ENCODE measurements around the gene ITGBL1.

ITGBL1 gene

DNA sequence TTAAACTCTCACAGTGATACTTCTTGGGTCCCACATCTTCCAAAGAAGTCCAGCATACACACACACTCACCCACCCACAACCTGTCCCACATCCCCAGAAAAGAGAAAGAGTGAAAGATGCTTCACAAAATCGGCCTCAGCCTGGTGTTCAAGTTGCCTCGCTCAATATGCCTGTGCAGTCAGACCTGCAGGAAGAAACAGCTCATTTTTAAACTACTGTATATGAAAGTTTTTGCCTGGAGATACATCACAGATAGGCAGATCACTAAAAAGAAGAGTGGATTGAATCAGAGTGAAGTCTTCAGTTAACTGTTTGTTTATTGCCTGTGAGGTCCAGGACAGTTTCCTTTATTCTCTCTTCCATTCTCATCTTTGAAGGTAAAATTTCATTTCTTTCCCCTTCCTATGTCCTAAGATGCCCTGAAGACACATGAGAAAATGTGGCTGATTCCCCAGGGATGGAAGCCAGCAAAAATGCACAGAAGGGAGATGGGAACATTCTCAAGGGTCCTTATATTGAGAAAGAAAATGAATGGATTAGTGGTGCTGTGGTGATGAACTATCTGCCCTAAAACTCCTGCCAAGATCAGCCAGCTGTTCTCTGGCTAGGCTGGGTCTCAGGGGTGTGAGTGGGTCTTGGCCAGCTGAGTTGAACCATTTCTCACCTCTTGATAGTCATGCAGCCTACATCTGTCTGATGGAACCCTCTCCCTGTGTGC lies 259.0 kb downstream of the ITGBL1 start:
- in situ Hi-C loops (cut with HindIII; ENCODE audit: low pct_unique_long_range_greater_than_20kb, low sequenced_read_pairs): no loop called here
- TF ChIP-seq JUND (IDR thresholded peaks at IDR 0.05; ENCODE audit: low read depth): no peak
- no peak for DNase-seq (ENCODE audit: low read depth in 1 of 2, low spot score in 1 of 2)

DNA sequence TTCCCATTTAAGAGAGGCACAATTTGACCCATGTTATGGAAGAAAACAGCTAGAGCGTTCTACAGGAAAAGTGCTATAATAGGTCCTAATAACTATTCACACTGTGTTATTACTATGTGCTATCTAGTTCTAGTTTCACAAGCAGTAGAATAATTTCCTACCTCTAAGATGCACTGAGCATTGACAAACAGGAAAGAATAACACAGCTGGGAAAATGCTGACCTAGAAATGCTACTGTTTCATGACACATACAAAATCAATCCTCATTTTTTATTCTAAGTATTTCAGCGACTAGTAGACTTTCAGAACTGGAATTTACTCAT lies 259.5 kb downstream of the ITGBL1 start:
- in situ Hi-C loops (cut with HindIII; ENCODE audit: low pct_unique_long_range_greater_than_20kb, low sequenced_read_pairs): no loop called here
- DNase-seq (ENCODE audit: low read depth in 1 of 2, low spot score in 1 of 2): no peak
- TF ChIP-seq JUND (IDR thresholded peaks at IDR 0.05; ENCODE audit: low read depth): no peak

DNA sequence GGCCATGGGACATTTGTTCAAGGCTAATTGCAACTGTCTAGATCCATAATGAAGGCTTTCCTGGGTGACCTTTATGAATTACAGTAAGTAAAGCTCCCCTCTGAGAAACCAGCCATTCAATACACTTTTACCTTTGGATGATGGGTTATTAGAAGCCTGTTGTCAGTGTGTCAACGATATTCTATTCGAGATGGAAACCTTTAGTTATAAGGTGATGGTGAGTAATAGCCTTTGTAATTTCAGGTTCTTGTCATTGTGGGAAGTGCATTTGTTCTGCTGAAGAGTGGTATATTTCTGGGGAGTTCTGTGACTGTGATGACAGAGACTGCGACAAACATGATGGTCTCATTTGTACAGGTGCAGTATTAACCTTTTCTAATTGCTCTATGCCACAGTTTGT lies 261.7 kb downstream of the ITGBL1 start:
- in situ Hi-C loops (cut with HindIII; ENCODE audit: low pct_unique_long_range_greater_than_20kb, low sequenced_read_pairs): no loop called here
- TF ChIP-seq JUND (IDR thresholded peaks at IDR 0.05; ENCODE audit: low read depth): no peak
- no peak for DNase-seq (ENCODE audit: low read depth in 1 of 2, low spot score in 1 of 2)

DNA sequence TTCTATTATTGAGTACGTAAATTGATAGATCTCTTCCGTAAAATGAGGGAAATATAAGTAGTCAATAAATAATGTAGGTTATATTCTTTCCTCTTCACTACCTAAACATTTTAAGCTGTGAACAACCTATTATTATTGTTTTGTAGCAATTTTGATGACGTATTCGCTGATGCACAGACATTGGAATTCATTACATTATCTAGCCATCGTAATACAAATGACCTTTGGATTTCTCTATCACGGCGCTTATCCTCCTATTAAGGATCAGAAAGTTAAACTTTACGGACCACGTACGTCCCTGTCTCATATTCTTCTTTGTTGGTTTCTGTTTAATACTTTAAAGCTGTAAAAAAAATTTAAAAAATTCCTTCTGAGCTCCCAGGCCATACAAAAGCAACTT lies 264.9 kb downstream of the ITGBL1 start:
- in situ Hi-C loops (cut with HindIII; ENCODE audit: low pct_unique_long_range_greater_than_20kb, low sequenced_read_pairs): no loop called here
- no peak for TF ChIP-seq JUND (IDR thresholded peaks at IDR 0.05; ENCODE audit: low read depth)
- no peak for DNase-seq (ENCODE audit: low read depth in 1 of 2, low spot score in 1 of 2)

DNA sequence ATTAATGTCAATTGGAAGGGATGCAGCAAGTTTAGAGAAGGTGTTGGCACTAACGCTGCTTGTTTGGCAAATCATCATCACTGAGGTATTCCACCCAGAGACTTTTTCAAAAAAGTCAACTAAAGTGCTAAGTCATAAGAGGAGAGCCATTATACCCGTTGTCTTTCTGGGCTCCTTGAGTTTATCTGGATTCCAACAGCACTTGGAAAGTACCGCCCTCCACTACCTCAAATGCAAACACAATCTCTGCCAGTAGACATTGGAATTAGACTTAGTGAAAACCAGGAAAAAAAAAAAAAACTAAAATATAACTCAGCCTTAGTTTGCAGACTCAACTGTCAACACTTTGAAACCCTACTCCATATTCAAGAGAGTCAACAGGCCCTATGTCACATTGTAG lies 266.0 kb downstream of the ITGBL1 start:
- DNase-seq (ENCODE audit: low read depth in 1 of 2, low spot score in 1 of 2): no peak
- no peak for TF ChIP-seq JUND (IDR thresholded peaks at IDR 0.05; ENCODE audit: low read depth)
- in situ Hi-C loops (cut with HindIII; ENCODE audit: low pct_unique_long_range_greater_than_20kb, low sequenced_read_pairs): no loop called here

DNA sequence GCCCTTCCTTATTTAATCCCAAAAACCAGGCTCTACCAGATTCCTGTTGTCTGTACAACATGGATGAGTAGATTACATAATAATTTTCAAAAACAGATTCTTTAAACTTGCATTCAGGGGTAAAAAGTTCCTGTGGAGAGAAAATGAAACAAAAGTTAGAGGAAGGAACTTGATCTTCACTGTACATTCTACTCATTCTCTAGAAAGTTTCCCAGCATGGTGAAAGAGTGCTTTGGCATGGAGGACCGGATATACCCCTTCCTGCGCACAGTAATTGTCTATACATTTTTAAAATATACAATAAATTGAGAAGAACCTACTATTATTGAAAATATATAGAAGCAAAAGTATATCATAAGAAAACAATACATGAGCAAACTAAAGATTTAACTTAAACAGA lies 274.2 kb downstream of the ITGBL1 start:
- in situ Hi-C loops (cut with HindIII; ENCODE audit: low pct_unique_long_range_greater_than_20kb, low sequenced_read_pairs): no loop called here
- DNase-seq (ENCODE audit: low read depth in 1 of 2, low spot score in 1 of 2): no peak
- TF ChIP-seq JUND (IDR thresholded peaks at IDR 0.05; ENCODE audit: low read depth): no peak

DNA sequence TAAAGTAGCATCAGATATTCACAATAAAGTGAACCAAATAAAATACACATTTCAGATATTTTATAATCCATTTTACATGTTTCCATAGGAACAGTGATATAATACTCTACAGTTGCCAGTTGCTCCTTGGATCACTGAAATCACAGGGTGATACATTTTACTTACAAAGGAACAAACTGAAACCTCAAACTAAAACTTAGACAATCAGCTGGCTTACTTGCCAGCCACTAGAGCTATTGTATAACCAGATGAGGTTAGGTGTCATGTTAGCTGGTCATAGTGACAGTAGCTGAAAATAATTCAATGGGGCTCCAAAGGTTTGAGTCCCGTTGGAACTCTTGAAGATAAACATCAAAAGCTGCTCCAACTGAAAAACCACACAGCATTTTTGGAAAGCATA lies 274.6 kb downstream of the ITGBL1 start:
- TF ChIP-seq JUND (IDR thresholded peaks at IDR 0.05; ENCODE audit: low read depth): no peak
- in situ Hi-C loops (cut with HindIII; ENCODE audit: low pct_unique_long_range_greater_than_20kb, low sequenced_read_pairs): no loop called here
- no peak for DNase-seq (ENCODE audit: low read depth in 1 of 2, low spot score in 1 of 2)

DNA sequence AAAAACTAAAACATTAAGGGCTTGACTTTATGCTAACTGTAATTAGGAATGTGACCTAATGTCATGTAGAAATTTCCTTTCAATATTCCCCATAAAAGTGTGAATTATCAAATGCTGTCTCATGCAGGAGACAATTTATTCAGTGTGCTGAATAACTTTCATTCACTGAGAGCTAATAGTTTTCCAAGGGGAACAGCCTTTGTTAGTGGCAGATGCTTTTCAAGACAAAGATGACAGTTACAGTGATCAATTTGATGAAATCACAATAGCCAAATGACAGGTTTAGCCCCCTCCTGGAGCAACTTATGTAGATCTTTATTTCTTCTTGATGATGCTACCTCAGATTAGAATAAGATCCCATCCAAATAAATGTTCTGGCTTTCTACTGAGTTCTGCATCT lies 275.5 kb downstream of the ITGBL1 start:
- no peak for TF ChIP-seq JUND (IDR thresholded peaks at IDR 0.05; ENCODE audit: low read depth)
- DNase-seq (ENCODE audit: low read depth in 1 of 2, low spot score in 1 of 2): no peak
- in situ Hi-C loops (cut with HindIII; ENCODE audit: low pct_unique_long_range_greater_than_20kb, low sequenced_read_pairs): no loop called here

DNA sequence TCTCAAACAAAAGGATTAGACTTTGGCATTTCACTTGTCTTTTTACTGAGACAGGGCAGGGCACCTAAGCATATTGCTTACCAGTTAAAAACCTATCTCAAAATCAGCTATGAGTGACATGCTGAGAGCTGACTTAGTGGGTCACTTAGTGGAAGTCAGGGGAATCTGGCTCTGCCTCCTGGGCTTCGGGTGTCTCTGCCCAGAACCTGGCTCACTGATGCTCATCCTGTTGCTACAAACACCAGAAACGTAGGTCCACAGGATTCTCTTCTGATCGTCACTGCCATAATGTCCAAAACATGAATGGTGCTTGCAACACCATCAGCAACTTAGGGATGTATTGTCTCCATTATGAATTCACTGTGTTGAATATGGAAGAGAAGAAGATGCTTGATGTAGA lies 276.1 kb downstream of the ITGBL1 start:
- DNase-seq (ENCODE audit: low read depth in 1 of 2, low spot score in 1 of 2): no peak
- in situ Hi-C loops (cut with HindIII; ENCODE audit: low pct_unique_long_range_greater_than_20kb, low sequenced_read_pairs): no loop called here
- no peak for TF ChIP-seq JUND (IDR thresholded peaks at IDR 0.05; ENCODE audit: low read depth)

DNA sequence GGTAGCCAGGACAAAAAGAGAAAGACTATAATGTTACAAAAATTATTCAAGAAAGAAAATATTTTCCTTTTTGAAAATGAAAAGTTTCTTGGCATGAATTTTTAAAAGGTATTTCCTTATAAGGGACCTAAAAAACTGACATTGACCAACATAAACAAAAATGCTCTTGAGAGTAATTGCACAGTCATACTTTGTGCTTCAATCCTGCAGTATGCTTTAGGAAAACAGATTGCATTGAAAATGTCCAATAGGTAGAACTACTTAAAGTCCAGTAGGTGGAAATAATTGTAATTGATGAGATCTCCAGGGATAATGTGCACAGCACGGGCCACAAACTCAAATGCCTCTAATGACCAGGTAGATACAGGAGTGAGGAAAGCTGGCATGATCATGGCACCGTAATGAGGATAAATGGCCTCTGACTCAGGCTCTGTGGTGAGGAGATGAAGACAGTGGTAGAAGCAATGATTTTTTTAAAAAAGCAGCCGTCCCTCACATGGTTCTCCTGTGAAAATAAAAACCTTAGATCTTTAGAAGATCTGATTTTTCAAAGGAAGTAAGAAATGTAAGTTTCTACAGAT lies 278.0 kb downstream of the ITGBL1 start:
- no peak for TF ChIP-seq JUND (IDR thresholded peaks at IDR 0.05; ENCODE audit: low read depth)
- no peak for DNase-seq (ENCODE audit: low read depth in 1 of 2, low spot score in 1 of 2)
- in situ Hi-C loops (cut with HindIII; ENCODE audit: low pct_unique_long_range_greater_than_20kb, low sequenced_read_pairs): no loop called here

DNA sequence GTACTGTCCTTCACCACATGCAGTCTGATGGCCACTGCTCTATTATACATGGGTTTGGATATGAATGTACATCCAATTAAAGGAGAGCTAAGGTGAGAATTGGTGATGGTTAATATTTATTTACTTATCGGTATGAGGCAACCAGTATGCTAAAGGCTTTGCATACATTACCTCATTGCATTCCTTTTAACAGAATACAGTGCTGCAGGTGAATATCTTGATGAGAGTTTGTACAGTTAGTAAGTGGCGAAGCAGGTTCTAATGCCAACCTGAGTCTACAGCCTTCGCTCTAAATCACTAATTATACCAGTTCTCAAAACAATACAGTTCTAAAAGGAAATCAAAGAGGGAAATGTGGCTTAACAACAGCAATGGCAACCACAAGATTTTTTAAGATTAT lies 284.1 kb downstream of the ITGBL1 start:
- in situ Hi-C loops (cut with HindIII; ENCODE audit: low pct_unique_long_range_greater_than_20kb, low sequenced_read_pairs): no loop called here
- DNase-seq (ENCODE audit: low read depth in 1 of 2, low spot score in 1 of 2): peak; percentile 4 to 55
- TF ChIP-seq JUND (IDR thresholded peaks at IDR 0.05; ENCODE audit: low read depth): no peak

DNA sequence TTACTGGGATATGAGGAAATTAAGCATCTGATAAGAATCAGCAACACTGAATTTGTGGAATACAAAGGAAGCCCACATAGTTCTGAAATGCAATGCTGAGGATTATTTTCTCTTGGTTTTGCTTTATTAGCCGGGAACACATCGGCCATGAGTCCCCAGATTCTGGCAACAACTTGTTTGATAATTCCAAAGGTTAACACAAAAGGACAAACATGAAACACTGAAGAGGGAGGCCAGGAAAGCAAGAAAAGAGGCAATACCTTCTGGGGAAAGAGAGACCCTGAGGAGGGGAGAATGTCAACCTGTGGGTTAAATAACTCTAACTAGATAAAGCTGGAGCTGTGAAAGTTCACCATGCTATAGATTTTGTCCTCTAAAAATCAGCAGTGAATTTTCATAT lies 285.9 kb downstream of the ITGBL1 start:
- in situ Hi-C loops (cut with HindIII; ENCODE audit: low pct_unique_long_range_greater_than_20kb, low sequenced_read_pairs): no loop called here
- no peak for TF ChIP-seq JUND (IDR thresholded peaks at IDR 0.05; ENCODE audit: low read depth)
- no peak for DNase-seq (ENCODE audit: low read depth in 1 of 2, low spot score in 1 of 2)

DNA sequence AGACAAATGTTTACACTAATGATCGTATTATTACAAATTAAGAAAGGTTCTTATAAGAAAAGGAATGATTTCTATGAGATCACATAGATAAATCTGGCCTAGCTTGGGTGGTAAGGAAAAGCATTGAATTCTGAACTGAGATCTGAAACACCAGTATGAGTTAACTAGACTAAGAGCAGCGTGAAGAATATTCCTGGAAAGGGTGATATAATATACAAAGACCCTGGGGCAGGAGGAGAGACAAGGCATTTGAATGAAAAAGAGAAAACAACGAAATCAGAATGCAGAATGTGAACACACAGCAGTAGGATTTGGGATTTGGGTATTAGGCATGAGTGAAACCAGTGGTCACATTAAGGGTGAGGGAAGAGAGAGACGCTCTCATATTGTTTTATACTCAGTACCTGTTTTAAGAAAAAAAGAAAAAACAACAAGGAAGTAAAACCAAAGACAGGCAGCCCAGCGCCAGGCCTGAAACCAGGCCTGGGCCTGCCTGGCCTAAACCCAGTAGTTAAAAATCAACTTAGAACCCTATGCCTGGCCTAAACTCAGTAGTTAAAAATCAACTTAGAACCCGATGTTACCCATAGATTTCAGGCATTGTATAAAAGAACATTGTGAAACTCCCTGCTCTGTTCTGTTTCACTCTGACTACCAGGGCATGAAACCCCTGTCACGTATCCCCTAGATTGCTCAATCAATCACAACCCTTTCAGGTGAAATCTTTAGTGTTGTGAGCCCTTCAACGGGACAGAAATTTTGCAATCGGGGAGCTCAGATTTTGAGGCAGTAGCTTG lies 287.1 kb downstream of the ITGBL1 start:
- no peak for TF ChIP-seq JUND (IDR thresholded peaks at IDR 0.05; ENCODE audit: low read depth)
- no peak for DNase-seq (ENCODE audit: low read depth in 1 of 2, low spot score in 1 of 2)

More for the DNA sequence above, 287.1 kb downstream of the ITGBL1 start:
- in situ Hi-C loops (cut with HindIII; ENCODE audit: low pct_unique_long_range_greater_than_20kb, low sequenced_read_pairs): no loop called here
